ENCODE data around the gene NMD3. TPM values are rescaled to one million over a fixed set of nuclear protein-coding genes. Genes with fewer than 3 reads are reported as not detected.
A peak's percentile ranks its signal among the peaks of the same experiment; 100 is the strongest.

NMD3 gene
- total and polyA plus RNA-seq, 3 experiments from 2014 or later = 37.3 to 67.4 (median 66.6) TPM

DNA sequence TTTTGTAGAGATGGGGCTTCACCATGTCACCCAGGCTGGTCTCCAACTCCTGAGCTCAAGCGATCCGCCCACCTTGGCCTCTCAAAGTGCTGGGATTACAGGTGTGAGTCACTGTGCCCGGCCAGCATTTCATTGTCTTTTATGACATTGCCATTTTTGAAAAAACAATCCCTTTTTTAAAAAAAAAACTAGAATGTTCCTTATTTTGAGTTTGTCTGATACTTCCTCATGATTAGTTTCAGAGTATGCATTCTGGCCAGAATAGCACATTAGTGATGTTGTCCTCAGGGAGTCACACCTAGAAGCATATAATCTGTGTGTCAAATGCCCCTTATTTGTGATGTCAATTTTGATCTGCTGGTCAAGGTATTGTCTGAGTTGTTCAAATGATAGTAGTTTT is 21.2 kb upstream of the NMD3 start:
- H3K4me3 Mint-ChIP-seq = no peak overlapping the region
- Histone ChIP-seq H3K9me3 (ENCODE audit: low read length) (no peaks in the 10 kb centered on the region), H3K4me1 (ENCODE audit: insufficient read depth, low read length) (no peaks in the 10 kb centered on the region), H3K27me3 (ENCODE audit: insufficient read depth, low read length, poor library complexity, severe bottlenecking) (no peaks in the 10 kb centered on the region), H3K4me3 (ENCODE audit: low read length) (no peak overlapping the region), H3K27ac (ENCODE audit: low read depth, low read length) (no peak overlapping the region), H3K36me3 (ENCODE audit: insufficient read depth, low read length) (no peaks in the 10 kb centered on the region)
- peaks cover 0 to 5% (median 0%) of the 10 kb centered on the region in 3 donors for H3K36me3 Mint-ChIP-seq
- ChIA-PET CTCF (no interaction called here), POLR2A (no interaction called here)
- H3K27me3 Mint-ChIP-seq = peaks cover 9 to 36% of the 10 kb centered on the region in 2 donors
- peaks cover 0 to 6% (median 3%) of the 10 kb centered on the region in 5 donors for H3K9me3 Mint-ChIP-seq
- H3K4me1 Mint-ChIP-seq = no peaks in the 10 kb centered on the region
- DNase-seq = no peak
- H3K27ac Mint-ChIP-seq = no peak overlapping the region

DNA sequence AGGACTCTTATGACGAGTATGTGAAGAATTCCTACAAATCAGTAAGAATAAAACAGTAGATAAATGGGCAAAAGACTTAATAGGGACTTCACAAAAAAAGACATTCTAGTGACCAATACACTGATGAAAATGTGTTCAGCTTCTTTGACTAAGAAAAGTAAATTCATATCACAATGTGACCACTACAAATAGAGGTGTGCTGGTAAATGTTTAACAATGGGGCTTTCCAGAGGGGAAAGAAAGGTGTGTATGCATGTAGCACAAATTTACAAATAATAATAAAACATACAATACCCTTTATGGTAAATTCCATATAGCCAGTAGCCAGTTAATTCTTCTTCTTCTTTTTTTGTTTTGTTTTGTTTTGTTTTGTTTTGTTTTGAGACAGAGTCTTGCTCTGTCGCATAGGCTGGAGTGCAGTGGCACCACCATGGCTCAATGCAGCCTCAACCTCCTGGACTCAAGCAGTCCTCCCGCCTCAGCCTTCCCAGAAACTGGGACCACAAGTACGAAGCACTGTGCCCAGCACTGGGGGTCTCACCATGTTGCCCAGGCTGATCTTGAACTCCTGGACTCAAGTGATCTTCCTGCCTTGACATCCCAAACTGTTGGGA is 17.5 kb upstream of the NMD3 start:
- ChIA-PET CTCF (no interaction called here), POLR2A (no interaction called here)
- no peaks in the 10 kb centered on the region for H3K27me3 ChIP-seq (ENCODE audit: insufficient read depth, low read length, poor library complexity, severe bottlenecking)
- H3K27me3 Mint-ChIP-seq = peaks cover 7 to 16% of the 10 kb centered on the region in 2 donors
- no peaks in the 10 kb centered on the region for H3K9me3 ChIP-seq (ENCODE audit: low read length)
- H3K4me3 Mint-ChIP-seq = no peak overlapping the region
- no peaks in the 10 kb centered on the region for H3K9me3 Mint-ChIP-seq
- no peaks in the 10 kb centered on the region for H3K4me1 ChIP-seq (ENCODE audit: insufficient read depth, low read length)
- no peaks in the 10 kb centered on the region for H3K36me3 ChIP-seq (ENCODE audit: insufficient read depth, low read length)
- H3K4me1 Mint-ChIP-seq = no peaks in the 10 kb centered on the region
- H3K27ac Mint-ChIP-seq = no peak overlapping the region
- H3K4me3 ChIP-seq (ENCODE audit: low read length) = no peak overlapping the region
- DNase-seq = no peak
- H3K36me3 Mint-ChIP-seq = no peaks in the 10 kb centered on the region
- H3K27ac ChIP-seq (ENCODE audit: low read depth, low read length) = no peak overlapping the region

GRCh38 chr3:161208931-161209330 is 12.2 kb upstream of the NMD3 start:
- Mint-ChIP-seq H3K4me3 (no peak overlapping the region), H3K36me3 (no peaks in the 10 kb centered on the region), H3K9me3 (no peaks in the 10 kb centered on the region), H3K27ac (no peak overlapping the region), H3K4me1 (no peaks in the 10 kb centered on the region), H3K27me3 (peaks cover 6 to 8% of the 10 kb centered on the region in 2 donors)
- ChIA-PET CTCF (no interaction called here), POLR2A (no interaction called here)
- Histone ChIP-seq H3K36me3 (ENCODE audit: insufficient read depth, low read length) (no peaks in the 10 kb centered on the region), H3K4me1 (ENCODE audit: insufficient read depth, low read length) (no peaks in the 10 kb centered on the region), H3K27ac (ENCODE audit: low read depth, low read length) (no peak overlapping the region), H3K27me3 (ENCODE audit: insufficient read depth, low read length, poor library complexity, severe bottlenecking) (no peaks in the 10 kb centered on the region), H3K4me3 (ENCODE audit: low read length) (no peak overlapping the region), H3K9me3 (ENCODE audit: low read length) (no peaks in the 10 kb centered on the region)
- DNase-seq = no peak

- Mint-ChIP-seq H3K4me3 (no peak overlapping the region), H3K27me3 (peaks cover 4 to 23% of the 10 kb centered on the region in 2 donors), H3K4me1 (no peaks in the 10 kb centered on the region), H3K27ac (peak overlapping the region in 1 of 8 donors; percentile 59), H3K36me3 (no peaks in the 10 kb centered on the region), H3K9me3 (no peaks in the 10 kb centered on the region)
- H3K9me3 ChIP-seq (ENCODE audit: low read length) = no peaks in the 10 kb centered on the region
- no peak for DNase-seq
- H3K4me1 ChIP-seq (ENCODE audit: insufficient read depth, low read length) = no peaks in the 10 kb centered on the region
- ChIA-PET CTCF (no interaction called here), POLR2A (no interaction called here)
- no peak overlapping the region for H3K27ac ChIP-seq (ENCODE audit: low read depth, low read length)
- no peak overlapping the region for H3K4me3 ChIP-seq (ENCODE audit: low read length)
- H3K36me3 ChIP-seq (ENCODE audit: insufficient read depth, low read length) = no peaks in the 10 kb centered on the region
- no peaks in the 10 kb centered on the region for H3K27me3 ChIP-seq (ENCODE audit: insufficient read depth, low read length, poor library complexity, severe bottlenecking)
Measured at GRCh38 chr3:161212171-161212771, 8.8 kb upstream of the NMD3 start.

- H3K4me3 Mint-ChIP-seq = no peak overlapping the region
Measured at GRCh38 chr3:161212906-161213305, 8.2 kb upstream of the NMD3 start.

DNA sequence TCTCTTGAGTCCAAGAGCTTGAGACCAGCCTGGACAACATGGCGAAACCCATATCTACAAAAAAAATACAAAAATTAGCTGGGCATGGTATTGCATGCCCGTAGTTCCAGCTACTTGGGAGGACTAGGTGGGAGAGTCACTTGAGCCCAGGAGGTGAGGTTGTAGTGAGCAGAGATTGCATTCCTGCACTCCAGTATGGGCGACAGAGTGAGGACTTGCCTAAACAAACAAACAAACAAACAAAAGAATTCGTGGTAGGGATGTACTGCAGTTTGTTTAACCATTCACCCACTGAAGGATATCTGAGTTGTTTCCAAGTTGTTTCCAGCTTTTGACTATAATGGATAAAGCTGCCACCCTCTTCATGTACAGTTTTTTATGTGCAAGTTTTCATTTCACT is 7.5 kb upstream of the NMD3 start:
- DNase-seq = no peak
- H3K27me3 ChIP-seq (ENCODE audit: insufficient read depth, low read length, poor library complexity, severe bottlenecking) = no peaks in the 10 kb centered on the region
- H3K36me3 ChIP-seq (ENCODE audit: insufficient read depth, low read length) = no peaks in the 10 kb centered on the region
- ChIA-PET CTCF (no interaction called here), POLR2A (no interaction called here)
- H3K27ac ChIP-seq (ENCODE audit: low read depth, low read length) = no peak overlapping the region
- H3K4me3 ChIP-seq (ENCODE audit: low read length) = no peak overlapping the region
- no peaks in the 10 kb centered on the region for H3K36me3 Mint-ChIP-seq
- no peaks in the 10 kb centered on the region for H3K4me1 Mint-ChIP-seq
- no peaks in the 10 kb centered on the region for H3K9me3 ChIP-seq (ENCODE audit: low read length)
- no peaks in the 10 kb centered on the region for H3K4me1 ChIP-seq (ENCODE audit: insufficient read depth, low read length)
- H3K27ac Mint-ChIP-seq = no peak overlapping the region
- H3K27me3 Mint-ChIP-seq = peaks cover 6 to 28% of the 10 kb centered on the region in 2 donors
- no peaks in the 10 kb centered on the region for H3K9me3 Mint-ChIP-seq
- no peak overlapping the region for H3K4me3 Mint-ChIP-seq

More at GRCh38 chr3:161212906-161213305, 8.2 kb upstream of the NMD3 start:
- Histone ChIP-seq H3K4me1 (ENCODE audit: insufficient read depth, low read length) (no peaks in the 10 kb centered on the region), H3K9me3 (ENCODE audit: low read length) (no peaks in the 10 kb centered on the region), H3K27ac (ENCODE audit: low read depth, low read length) (no peak overlapping the region), H3K36me3 (ENCODE audit: insufficient read depth, low read length) (no peaks in the 10 kb centered on the region), H3K27me3 (ENCODE audit: insufficient read depth, low read length, poor library complexity, severe bottlenecking) (no peaks in the 10 kb centered on the region), H3K4me3 (ENCODE audit: low read length) (no peak overlapping the region)
- no peaks in the 10 kb centered on the region for H3K36me3 Mint-ChIP-seq
- no peak overlapping the region for H3K27ac Mint-ChIP-seq
- peaks cover 6 to 28% of the 10 kb centered on the region in 2 donors for H3K27me3 Mint-ChIP-seq
- no peaks in the 10 kb centered on the region for H3K9me3 Mint-ChIP-seq
- POLR2A ChIA-PET = no interaction called here
- no peak for DNase-seq
- no peaks in the 10 kb centered on the region for H3K4me1 Mint-ChIP-seq
- CTCF ChIA-PET = no interaction called here

- H3K27ac Mint-ChIP-seq = no peak overlapping the region
- H3K27ac ChIP-seq (ENCODE audit: low read depth, low read length) = no peak overlapping the region
- no peaks in the 10 kb centered on the region for H3K36me3 ChIP-seq (ENCODE audit: insufficient read depth, low read length)
- no peak for DNase-seq
- CTCF ChIA-PET = no interaction called here
- H3K4me3 Mint-ChIP-seq = no peak overlapping the region
- H3K4me3 ChIP-seq (ENCODE audit: low read length) = no peak overlapping the region
- H3K27me3 Mint-ChIP-seq = peaks cover 6 to 25% of the 10 kb centered on the region in 2 donors
- POLR2A ChIA-PET = no interaction called here
- peaks cover 3 to 7% (median 4%) of the 10 kb centered on the region in 3 donors for H3K4me1 Mint-ChIP-seq
- no peaks in the 10 kb centered on the region for H3K36me3 Mint-ChIP-seq
- H3K27me3 ChIP-seq (ENCODE audit: insufficient read depth, low read length, poor library complexity, severe bottlenecking) = no peaks in the 10 kb centered on the region
- H3K9me3 Mint-ChIP-seq = no peaks in the 10 kb centered on the region
- H3K4me1 ChIP-seq (ENCODE audit: insufficient read depth, low read length) = no peaks in the 10 kb centered on the region
- H3K9me3 ChIP-seq (ENCODE audit: low read length) = no peaks in the 10 kb centered on the region
Measured at GRCh38 chr3:161215185-161215584, 5.9 kb upstream of the NMD3 start.

DNA sequence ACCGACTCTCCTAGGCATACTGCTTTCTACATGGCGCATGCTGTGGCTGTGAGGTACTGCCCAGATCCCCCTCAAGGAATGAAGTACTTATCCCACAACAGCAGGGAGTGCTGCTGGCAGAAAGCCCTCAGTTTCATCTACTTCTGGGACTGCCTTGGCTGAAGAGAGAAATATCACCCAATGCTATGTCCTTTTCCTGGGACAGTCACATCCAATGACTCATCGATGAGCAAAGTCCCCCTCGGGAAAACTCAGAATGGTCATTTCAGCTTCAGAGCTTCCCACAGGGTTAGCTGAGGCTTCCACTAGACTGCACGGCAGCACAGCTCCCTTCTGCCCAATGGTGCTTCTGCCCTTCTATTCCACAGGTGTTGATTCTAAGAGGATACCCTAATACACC is 3.6 kb upstream of the NMD3 start:
- H3K4me1 Mint-ChIP-seq = peaks cover 15 to 23% (median 21%) of the 10 kb centered on the region in 3 donors
- H3K4me3 Mint-ChIP-seq = no peak overlapping the region
- no peak for DNase-seq
- Histone ChIP-seq H3K27ac (ENCODE audit: low read depth, low read length) (no peak overlapping the region), H3K36me3 (ENCODE audit: insufficient read depth, low read length) (no peaks in the 10 kb centered on the region), H3K4me1 (ENCODE audit: insufficient read depth, low read length) (peaks cover 12% of the 10 kb centered on the region), H3K27me3 (ENCODE audit: insufficient read depth, low read length, poor library complexity, severe bottlenecking) (no peaks in the 10 kb centered on the region), H3K4me3 (ENCODE audit: low read length) (no peak overlapping the region), H3K9me3 (ENCODE audit: low read length) (no peaks in the 10 kb centered on the region)
- H3K27me3 Mint-ChIP-seq = peaks cover 6 to 22% of the 10 kb centered on the region in 2 donors
- no peaks in the 10 kb centered on the region for H3K9me3 Mint-ChIP-seq
- no peak overlapping the region for H3K27ac Mint-ChIP-seq
- ChIA-PET POLR2A (no interaction called here), CTCF (no interaction called here)
- peaks cover 0 to 5% (median 0%) of the 10 kb centered on the region in 3 donors for H3K36me3 Mint-ChIP-seq
